Stimulated activated effector memory CD8-positive, alpha-beta T cell treated with anti-CD3 and anti-CD28 coated beads, Interleukin-12 subunit alpha, Interleukin-12 subunit beta, amount 100 ng/mL, for 72 hours (primary cell): ENCODE results near the gene COBL.

Experiments used
- ATAC-seq: fragments of 150-1000 bp; cut with Tn5 transposase; 2 replicates; pipeline ENCODE4 v1.10.0; 2021
- DNase-seq, 2 donors: peaks; one replicate each; pipeline ENCODE4 v3.0.0; 2021 to 2022; ENCODE audit warnings: low spot score in 2 of 2
- H3K27ac Mint-ChIP-seq: one replicate; pipeline ENCODE4 v1.8.0; 2022; ENCODE audit warnings: mild to moderate bottlenecking, mixed read lengths
- H3K36me3 Mint-ChIP-seq: one replicate; pipeline ENCODE4 v1.8.0; 2022; ENCODE audit warnings: mild to moderate bottlenecking, mixed read lengths
- H3K4me1 Mint-ChIP-seq: one replicate; pipeline ENCODE4 v1.8.0; 2022; ENCODE audit warnings: mixed read lengths
- H3K4me3 Mint-ChIP-seq: one replicate; pipeline ENCODE4 v1.8.0; 2022; ENCODE audit warnings: mild to moderate bottlenecking, mixed read lengths
- H3K9me3 Mint-ChIP-seq: one replicate; pipeline ENCODE4 v1.8.0; 2022; ENCODE audit warnings: mixed read lengths

The COBL gene

DNA sequence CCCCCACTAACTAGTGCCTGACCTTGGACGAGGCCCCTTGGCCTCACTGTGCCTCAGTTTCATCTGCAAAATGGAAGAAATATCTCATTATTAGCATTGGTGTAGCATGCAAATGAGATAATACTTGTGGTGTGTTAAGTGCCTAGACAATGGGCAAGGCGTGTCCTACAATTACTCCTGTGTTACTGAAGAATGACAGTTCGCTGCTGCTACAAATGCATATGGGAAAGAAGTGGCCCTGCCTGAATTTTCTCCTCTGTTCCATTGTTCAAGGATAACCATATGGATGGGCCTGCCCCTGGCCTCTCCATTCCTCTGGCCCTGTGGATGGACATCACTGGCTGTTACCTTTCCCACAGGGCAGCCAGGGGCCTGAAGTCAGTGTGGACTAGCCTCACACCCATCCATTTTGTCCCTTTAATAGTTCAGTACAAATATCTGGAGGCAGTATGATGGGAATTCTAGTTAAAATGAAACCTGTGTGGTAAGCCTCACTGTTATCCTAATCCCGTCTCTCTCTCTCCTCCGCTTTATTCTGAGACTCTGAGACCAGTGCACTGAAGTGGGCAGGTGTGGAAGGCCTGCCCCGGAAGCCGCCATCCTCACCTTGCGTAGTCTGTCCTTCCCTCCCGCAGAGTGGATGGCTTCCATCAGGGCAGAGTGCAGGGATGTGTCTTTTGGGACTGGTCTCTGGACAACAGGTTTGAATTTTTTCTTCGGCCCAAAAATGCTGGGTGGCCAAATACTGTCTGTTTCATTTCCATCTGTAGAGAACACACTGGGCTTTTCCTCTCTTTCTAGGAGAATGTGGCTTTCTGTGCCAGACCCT, 289.3 kb downstream of the COBL start:
- no peaks in the 10 kb centered on the region for H3K9me3 Mint-ChIP-seq
- ATAC-seq, result no peak
- DNase-seq, result no peak
- H3K4me1 Mint-ChIP-seq, result no peaks in the 10 kb centered on the region
- no peaks in the 10 kb centered on the region for H3K36me3 Mint-ChIP-seq
- H3K4me3 Mint-ChIP-seq, result no peak overlapping the region
- no peak overlapping the region for H3K27ac Mint-ChIP-seq

DNA sequence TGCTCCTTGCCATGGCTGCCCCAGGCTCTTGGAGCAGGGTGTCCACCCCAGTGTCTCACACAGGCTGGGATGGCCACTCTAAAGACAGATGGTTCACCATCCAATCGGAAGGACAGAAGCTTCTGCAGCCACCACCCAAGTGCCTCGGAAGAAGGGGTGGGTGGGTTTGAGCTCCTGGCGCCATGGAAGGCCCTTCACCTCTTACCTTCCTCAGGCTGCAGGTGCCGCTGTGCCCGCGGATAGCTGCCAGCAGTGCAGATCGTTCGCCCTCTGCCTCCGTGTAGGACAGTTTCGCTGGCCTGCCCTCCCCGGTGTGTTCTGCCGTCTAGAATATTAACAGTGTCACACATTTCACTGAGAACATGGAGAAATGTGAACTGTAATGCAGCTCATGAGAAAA, 290.3 kb downstream of the COBL start:
- no peak for ATAC-seq

DNA sequence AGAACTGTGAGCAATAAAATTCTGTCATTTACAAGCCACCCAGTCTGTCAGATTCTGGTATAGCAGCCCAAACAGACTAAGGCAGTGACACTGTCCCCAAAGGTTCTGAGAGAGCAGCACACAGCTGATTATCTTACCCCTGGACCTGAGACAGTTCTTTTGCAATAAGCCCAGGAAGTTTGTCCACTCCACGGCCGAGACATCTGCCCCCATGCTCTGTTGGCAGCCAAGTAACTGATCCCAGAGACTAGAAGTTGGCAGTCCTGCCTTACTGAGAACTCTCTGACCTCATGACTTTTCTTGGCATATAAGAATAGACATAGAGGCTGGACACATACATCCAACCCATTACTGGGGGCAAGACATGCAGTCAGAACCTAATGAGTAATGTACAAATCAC, 290.9 kb downstream of the COBL start:
- DNase-seq, result no peak
- Mint-ChIP-seq H3K4me3 (no peak overlapping the region), H3K27ac (no peak overlapping the region), H3K4me1 (no peaks in the 10 kb centered on the region), H3K36me3 (no peaks in the 10 kb centered on the region), H3K9me3 (no peaks in the 10 kb centered on the region)
- no peak for ATAC-seq

More for the DNA sequence above, 290.3 kb downstream of the COBL start:
- Mint-ChIP-seq H3K27ac (no peak overlapping the region), H3K4me3 (no peak overlapping the region), H3K9me3 (no peaks in the 10 kb centered on the region), H3K36me3 (no peaks in the 10 kb centered on the region), H3K4me1 (no peaks in the 10 kb centered on the region)
- DNase-seq, result no peak

DNA sequence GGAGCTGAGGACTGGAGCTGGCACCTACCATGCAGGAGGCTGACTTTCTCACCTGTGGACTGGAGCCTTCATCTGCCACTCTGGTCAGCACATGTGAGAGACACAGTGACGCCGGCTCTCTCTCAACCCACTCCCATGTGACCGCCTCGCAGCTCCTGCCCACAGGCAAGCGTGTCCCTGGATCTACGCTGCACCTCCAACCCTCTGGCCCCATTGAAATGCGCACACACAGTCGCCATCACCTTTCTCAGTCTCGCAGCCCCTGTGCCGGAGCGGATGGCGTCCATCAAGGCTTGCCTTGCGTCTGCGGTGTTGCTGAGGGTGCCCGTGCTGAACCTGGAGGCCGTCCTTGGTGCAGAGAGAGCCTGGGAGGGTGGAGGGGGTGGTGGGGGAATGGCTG, 291.7 kb downstream of the COBL start:
- DNase-seq, result no peak
- ATAC-seq, result no peak
- no peaks in the 10 kb centered on the region for H3K4me1 Mint-ChIP-seq
- H3K27ac Mint-ChIP-seq, result no peak overlapping the region
- no peaks in the 10 kb centered on the region for H3K36me3 Mint-ChIP-seq
- H3K9me3 Mint-ChIP-seq, result no peaks in the 10 kb centered on the region
- no peak overlapping the region for H3K4me3 Mint-ChIP-seq

DNA sequence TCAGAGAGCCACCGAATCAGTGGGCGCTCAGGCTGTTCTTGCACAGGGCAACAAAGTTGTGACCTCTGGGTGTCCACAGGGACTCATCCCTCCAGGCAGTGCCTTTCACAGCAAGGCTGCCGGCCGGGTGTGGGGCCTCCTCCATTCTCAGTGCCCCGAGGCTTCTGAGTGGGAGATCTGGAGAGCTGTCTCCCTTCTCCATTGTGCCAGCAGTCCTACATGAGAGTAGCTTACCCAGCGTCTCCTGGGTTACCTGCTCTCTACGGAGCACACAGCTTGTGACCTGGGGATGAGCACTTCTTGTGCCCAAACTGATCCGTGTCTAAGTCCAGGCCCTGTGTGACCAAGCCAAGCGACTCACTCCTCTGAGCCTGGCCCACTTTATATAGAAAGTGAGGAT, 293.1 kb downstream of the COBL start:
- Mint-ChIP-seq H3K9me3 (no peaks in the 10 kb centered on the region), H3K36me3 (no peaks in the 10 kb centered on the region), H3K27ac (no peak overlapping the region), H3K4me1 (no peaks in the 10 kb centered on the region), H3K4me3 (no peak overlapping the region)
- ATAC-seq (no peak), DNase-seq (no peak)

DNA sequence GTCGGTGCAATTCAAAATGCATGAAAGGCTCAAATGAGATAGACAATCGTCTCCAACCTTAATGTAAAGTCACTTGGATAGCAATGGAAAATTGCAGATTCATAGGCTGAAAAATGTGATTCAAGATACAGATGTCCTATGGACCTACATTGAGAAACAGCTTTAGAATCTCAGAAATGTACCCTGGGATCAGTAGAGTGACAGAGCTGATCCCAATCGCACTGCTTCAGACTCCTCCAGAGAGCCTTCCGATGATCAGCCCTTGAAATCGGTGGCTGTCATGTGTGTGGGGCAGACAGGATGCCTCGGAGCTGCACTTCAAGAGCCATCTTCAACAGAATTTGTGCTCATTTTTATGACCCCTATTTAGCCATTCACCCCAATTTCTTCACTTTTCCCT, 293.8 kb downstream of the COBL start:
- Mint-ChIP-seq H3K27ac (no peak overlapping the region), H3K9me3 (peaks cover 4% of the 10 kb centered on the region), H3K36me3 (peaks cover 5% of the 10 kb centered on the region), H3K4me1 (no peaks in the 10 kb centered on the region), H3K4me3 (no peak overlapping the region)
- ATAC-seq (no peak), DNase-seq (no peak)

DNA sequence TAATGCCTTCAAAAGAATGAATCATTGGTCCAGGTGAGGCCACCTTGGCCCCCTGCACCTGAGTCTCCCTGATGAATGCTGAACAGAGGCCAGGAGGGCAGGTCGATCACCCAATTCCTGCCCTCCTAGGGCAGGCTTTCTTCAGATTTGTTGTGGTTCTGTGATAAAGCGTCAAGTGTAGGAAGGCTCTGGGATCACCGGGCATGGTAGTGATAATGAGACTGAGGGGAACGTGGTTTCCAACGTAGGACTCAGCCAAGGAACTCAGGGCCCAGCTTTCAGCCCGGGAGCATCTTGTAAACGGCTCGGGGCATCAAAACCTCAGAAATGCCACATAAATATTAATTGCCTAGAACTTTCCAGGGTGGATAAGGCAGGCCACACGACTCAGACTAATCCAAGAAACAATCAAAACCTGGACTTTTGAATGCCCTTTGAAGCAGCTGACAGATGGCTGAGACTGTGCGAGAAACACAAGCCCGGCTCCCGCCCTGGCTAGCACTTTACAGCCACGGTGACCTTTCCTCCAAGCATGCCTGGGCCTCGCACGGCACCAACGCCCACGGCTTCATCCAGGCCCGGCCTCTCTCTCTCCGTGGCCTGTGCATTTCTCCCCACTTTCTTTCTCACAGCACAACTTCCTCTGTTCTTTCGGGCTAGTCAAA, 294.6 kb downstream of the COBL start:
- Mint-ChIP-seq H3K9me3 (peaks cover 5% of the 10 kb centered on the region), H3K4me3 (no peak overlapping the region), H3K4me1 (no peaks in the 10 kb centered on the region), H3K27ac (no peak overlapping the region), H3K36me3 (peaks cover 6% of the 10 kb centered on the region)
- ATAC-seq (no peak), DNase-seq (no peak)

DNA sequence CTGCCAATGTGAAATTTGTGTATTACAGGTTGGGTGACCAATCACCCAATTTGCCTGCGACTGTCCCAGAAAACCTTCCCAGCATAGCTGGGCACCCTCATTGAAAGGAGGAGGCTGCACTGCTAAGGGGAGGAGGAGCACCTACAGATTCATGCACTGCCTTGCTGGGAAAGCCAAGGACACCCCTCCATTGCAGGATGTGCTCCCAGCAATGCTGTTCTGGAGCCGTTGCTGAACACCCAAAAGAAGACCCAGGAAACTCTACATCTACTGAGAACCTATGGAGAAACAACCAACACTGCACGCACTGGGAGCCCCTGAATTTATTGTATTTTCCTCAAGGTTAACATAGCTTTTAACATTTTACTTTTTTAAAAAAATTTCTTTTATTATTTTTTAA, 295.7 kb downstream of the COBL start:
- no peak for ATAC-seq

DNA sequence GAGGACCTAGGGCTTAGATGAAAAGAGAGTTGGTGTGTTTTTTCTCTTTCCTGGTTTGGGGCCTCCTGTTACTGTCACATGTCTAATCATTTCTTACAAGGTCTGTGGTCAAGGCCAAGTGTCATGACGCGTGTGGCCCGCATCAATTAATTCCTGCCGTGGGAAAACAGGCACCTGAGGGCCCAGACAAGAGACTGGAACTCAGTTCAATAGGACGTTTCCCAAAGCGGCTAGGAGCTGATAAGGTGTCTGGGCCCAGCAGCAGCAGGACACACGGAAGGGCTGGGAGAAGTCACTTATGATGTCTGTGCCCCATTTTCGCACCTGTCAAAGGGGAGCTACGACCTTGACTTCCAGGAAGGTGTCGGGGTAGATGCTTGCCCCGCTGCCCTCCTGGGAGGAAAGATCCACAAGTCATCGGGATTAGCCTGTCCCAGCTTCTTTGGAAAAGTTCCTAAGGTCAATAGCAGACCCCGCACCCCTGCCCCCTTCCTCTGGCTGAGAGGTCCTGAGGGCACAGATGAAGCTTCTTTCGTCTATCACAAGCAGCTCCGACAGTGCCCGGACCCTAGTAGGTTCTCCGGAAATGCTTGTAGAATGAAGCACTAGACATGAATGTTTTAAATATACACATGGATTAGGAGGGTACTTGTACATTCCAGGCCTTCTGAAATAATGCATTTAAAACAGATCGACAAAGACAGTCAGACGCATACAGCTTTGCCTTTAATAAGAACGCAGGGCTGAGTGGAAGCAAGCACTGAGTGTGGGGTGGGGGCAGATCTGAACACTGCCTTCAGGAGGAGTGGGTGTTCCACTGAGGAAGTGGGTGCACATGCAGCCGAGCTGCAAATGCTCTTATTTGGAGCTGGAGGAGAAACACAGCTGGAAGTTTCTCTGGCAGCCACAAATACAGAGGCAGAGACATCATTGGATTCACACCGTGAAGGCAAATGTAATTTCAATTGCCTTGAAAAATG, 296.4 kb downstream of the COBL start:
- Mint-ChIP-seq H3K4me3 (no peak overlapping the region), H3K27ac (no peak overlapping the region), H3K4me1 (no peaks in the 10 kb centered on the region), H3K36me3 (peaks cover 6% of the 10 kb centered on the region), H3K9me3 (peaks cover 5% of the 10 kb centered on the region)
- DNase-seq (no peak), ATAC-seq (no peak)

More for the DNA sequence above, 295.7 kb downstream of the COBL start:
- Mint-ChIP-seq H3K9me3 (peaks cover 5% of the 10 kb centered on the region), H3K4me3 (no peak overlapping the region), H3K27ac (no peak overlapping the region), H3K4me1 (no peaks in the 10 kb centered on the region), H3K36me3 (peaks cover 6% of the 10 kb centered on the region)
- no peak for DNase-seq

DNA sequence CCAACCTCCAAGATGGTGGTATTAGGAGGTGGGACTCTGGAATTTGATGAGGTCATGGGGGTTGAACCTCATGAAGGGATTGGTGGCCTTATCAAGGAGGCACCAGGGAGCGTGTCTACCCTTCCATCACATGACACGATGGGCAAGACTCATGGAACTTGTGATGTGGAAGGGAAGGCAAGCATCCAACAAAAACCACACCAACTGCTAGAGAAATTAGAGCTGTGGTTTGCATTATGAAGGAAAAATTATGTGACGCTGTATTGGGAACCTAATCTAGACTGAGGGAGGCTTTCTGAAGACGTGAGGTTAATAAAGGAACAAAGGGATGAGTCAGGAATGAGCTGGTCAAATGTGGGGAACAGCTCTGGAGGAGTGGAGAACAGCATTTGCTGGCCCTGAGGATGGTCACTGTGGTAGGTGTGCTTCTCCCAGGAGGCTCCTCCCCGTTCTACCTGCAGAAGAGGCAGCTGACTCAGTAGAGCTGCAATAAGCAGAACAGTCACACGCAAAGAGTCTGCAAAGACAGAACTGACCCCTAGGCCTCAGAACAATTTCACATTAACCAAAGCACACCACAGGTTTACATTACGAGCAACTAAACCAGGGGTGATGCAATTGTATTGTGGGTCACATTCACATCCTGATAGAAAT, 297.3 kb downstream of the COBL start:
- H3K27ac Mint-ChIP-seq, result no peak overlapping the region
- ATAC-seq (no peak), DNase-seq (no peak)
- no peaks in the 10 kb centered on the region for H3K4me1 Mint-ChIP-seq
- peaks cover 6% of the 10 kb centered on the region for H3K36me3 Mint-ChIP-seq
- no peak overlapping the region for H3K4me3 Mint-ChIP-seq
- H3K9me3 Mint-ChIP-seq, result peaks cover 5% of the 10 kb centered on the region

DNA sequence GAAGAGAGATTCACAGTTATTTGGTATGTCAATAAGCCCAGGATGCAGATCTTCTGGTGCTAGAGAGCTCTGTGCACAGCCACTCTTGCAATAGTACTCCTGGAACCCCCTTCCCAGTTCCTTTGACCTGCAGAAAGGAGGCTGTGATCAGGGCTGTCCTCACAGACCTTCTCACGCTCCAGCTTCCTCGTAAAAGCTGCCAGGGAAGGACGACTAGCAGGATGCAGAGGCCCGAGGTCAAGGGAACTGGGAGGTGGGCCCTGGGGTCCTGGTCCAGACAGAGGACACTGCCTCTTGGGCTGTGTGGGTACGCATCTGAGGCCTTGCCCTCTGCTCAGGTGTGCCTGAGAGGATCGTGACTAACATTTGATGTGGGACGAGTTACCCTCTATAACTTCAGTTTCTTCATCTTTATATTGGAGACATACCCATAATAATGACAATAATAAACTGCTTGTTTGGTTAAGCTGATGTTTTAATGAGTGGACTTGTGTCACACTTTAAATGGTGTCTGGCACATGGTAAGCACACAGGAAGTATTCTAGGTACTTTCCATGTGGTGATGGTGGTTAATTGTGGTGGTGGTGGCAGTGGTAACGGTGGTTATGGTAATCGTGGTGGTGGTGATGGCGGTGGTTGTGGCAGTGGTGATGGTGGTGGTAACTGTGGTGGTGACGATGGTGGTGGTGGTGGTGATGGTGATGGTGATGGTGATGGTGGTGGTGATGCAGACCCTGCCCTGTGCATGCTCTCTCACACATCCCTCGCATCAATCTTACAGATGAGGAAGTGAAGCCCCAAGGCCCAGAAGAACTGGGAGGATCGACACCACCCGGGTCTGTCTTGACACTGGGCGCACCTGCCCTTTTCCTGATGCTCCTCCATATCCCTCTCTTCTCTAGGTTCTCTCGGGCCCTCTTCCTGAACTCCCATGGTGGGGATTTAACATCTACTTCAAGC, 298.8 kb downstream of the COBL start:
- Mint-ChIP-seq H3K4me1 (no peaks in the 10 kb centered on the region), H3K27ac (no peak overlapping the region)

DNA sequence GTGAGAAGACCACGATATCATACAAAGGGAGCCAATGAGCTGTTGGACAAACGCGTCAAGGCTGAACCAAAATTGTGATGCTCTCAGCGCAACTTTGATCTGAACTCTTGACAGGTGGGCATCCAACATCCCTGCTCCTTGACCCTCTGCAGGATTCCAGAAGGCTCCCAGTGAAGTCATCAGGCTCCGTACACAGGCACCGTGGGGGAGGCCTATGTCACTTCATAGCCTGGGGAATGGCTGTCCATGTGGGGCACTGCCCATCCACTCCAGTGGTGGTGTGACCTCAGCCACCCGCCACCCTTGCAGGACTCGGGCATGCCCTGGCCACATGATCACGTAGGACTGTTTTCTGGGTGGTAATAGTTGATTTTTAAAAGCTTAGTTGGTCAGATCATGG, 300.1 kb downstream of the COBL start:
- Mint-ChIP-seq H3K36me3 (peaks cover 6% of the 10 kb centered on the region), H3K9me3 (peaks cover 5% of the 10 kb centered on the region), H3K27ac (no peak overlapping the region), H3K4me1 (no peaks in the 10 kb centered on the region), H3K4me3 (no peak overlapping the region)
- no peak for DNase-seq
- ATAC-seq, result no peak

More for the DNA sequence above, 298.8 kb downstream of the COBL start:
- peaks cover 6% of the 10 kb centered on the region for H3K36me3 Mint-ChIP-seq
- H3K4me3 Mint-ChIP-seq, result no peak overlapping the region
- no peak for DNase-seq
- peaks cover 5% of the 10 kb centered on the region for H3K9me3 Mint-ChIP-seq
- no peak for ATAC-seq

DNA sequence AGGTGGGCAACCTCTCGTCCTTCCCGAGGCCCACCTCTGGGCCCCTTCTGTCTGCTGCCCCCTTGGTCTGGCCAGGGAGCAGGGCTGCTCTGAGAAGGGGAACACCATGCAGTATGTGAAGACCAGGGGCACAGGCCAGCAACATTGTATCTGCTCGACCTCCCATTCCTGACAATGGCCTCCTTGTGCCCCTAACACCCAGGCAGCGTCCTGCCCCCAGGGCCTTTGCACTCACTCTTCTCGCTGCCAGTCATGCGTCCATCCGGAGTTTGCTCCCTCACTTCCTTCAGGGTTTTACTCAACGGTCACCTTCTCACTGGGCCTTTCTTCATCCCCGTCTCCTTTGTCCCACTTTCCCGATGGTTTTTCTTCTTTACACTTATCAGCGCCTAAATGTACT, 301.0 kb downstream of the COBL start:
- H3K27ac Mint-ChIP-seq, result no peak overlapping the region
- ATAC-seq (no peak), DNase-seq (no peak)
- H3K4me1 Mint-ChIP-seq, result no peaks in the 10 kb centered on the region
- peaks cover 6% of the 10 kb centered on the region for H3K36me3 Mint-ChIP-seq
- H3K4me3 Mint-ChIP-seq, result no peak overlapping the region
- peaks cover 5% of the 10 kb centered on the region for H3K9me3 Mint-ChIP-seq

DNA sequence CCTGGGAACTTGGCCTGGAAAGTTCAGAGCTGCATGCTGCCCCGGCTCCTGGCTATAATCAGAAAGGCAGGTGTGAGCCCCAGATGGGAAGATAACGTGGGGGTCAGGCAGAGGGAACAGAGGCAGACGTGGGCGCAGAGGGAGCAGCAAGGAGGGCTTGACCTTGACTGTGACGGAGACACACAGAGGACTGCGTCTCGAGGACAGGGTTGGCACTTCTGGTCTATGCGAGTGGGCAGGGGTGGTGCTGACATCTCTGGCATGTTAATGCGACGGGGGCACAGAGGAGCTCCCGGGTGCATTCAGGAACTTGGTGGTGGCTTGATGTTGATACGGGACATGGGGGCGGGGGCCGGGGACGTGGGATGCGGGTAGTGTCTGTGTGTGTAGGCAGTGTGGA, 301.8 kb downstream of the COBL start:
- H3K4me3 Mint-ChIP-seq, result no peak overlapping the region
- peaks cover 5% of the 10 kb centered on the region for H3K9me3 Mint-ChIP-seq
- peaks cover 6% of the 10 kb centered on the region for H3K36me3 Mint-ChIP-seq
- no peaks in the 10 kb centered on the region for H3K4me1 Mint-ChIP-seq
- DNase-seq (peak in 1 of 2 donors; percentile 17), ATAC-seq (no peak)
- H3K27ac Mint-ChIP-seq, result no peak overlapping the region
